CD14-positive monocyte (primary cell): ENCODE data around the gene ZFYVE21. TPM values are rescaled to one million over a fixed set of nuclear protein-coding genes. Genes with fewer than 3 reads are reported as not detected.
A peak's percentile ranks its signal among the peaks of the same experiment; 100 is the strongest.

Experiments used
- DNase-seq, 3 donors: peaks; one replicate each; pipeline ENCODE4 v3.0.0-alpha.2; 2011 to 2022
- H2AFZ ChIP-seq: 2 replicates; pipeline ENCODE4 v1.6.0; 2012; ENCODE audit warnings: mild to moderate bottlenecking, low read depth, low read length, inconsistent platforms; ENCODE audit not compliant: insufficient read depth, poor library complexity, severe bottlenecking
- H3K27ac ChIP-seq, 2 donors: 1 replicate in 1 of 2; 2 replicates in 1 of 2; pipeline ENCODE4 v1.5.1; 2012 to 2013; ENCODE audit warnings: low read length in 2 of 2, control low read depth in 1 of 2, inconsistent platforms in 1 of 2, low read depth in 1 of 2, mild to moderate bottlenecking in 1 of 2
- H3K27me3 ChIP-seq, 2 donors: one replicate each; pipeline versions ENCODE4 v1.6.0 to v1.6.1; 2011 to 2013; ENCODE audit warnings: low read length in 2 of 2; ENCODE audit not compliant: control insufficient read depth in 2 of 2, insufficient read depth in 2 of 2
- H3K36me3 ChIP-seq, 2 donors: replicated peaks in 1 of 2; 1 replicate in 1 of 2; 2 replicates in 1 of 2; pipeline versions ENCODE4 v1.5.1 to v1.6.1; 2012 to 2013; ENCODE audit warnings: low read length in 2 of 2, control low read depth in 1 of 2, inconsistent platforms in 1 of 2, mild to moderate bottlenecking in 1 of 2; ENCODE audit not compliant: insufficient read depth in 2 of 2, control insufficient read depth in 1 of 2
- H3K4me1 ChIP-seq, 2 donors: 1 replicate in 1 of 2; 2 replicates in 1 of 2; pipeline versions ENCODE4 v1.5.1 to v1.6.1; 2012 to 2013; ENCODE audit warnings: low read length in 2 of 2, control low read depth in 1 of 2, inconsistent platforms in 1 of 2, mild to moderate bottlenecking in 1 of 2, moderate library complexity in 1 of 2; ENCODE audit not compliant: insufficient read depth in 2 of 2, control insufficient read depth in 1 of 2
- H3K4me2 ChIP-seq: replicated peaks from 2 replicates; pipeline ENCODE3; 2012; ENCODE audit warnings: low read length, moderate library complexity, mild to moderate bottlenecking; ENCODE audit not compliant: poor library complexity, severe bottlenecking; ENCODE audit errors: extremely low read depth
- H3K4me3 ChIP-seq, 3 experiments: fragments of 200-600 bp in 1 of 3; sonication (generic) in 1 of 3; replicated peaks in 1 of 3; 1 replicate in 2 of 3; 2 replicates in 1 of 3; pipeline ENCODE4 v1.5.1; 2011 to 2013; ENCODE audit warnings: low read length in 3 of 3, mild to moderate bottlenecking in 3 of 3, control low read depth in 2 of 3, low read depth in 2 of 3, inconsistent platforms in 1 of 3, moderate library complexity in 1 of 3
- H3K79me2 ChIP-seq: 2 replicates; pipeline ENCODE4 v1.6.0; 2012; ENCODE audit warnings: mild to moderate bottlenecking, control low read depth, inconsistent platforms, low read length, moderate library complexity; ENCODE audit not compliant: insufficient read depth
- H3K9ac ChIP-seq: 2 replicates; pipeline ENCODE4 v1.6.0; 2017; ENCODE audit warnings: low read length, mild to moderate bottlenecking; ENCODE audit not compliant: insufficient read depth, poor library complexity, severe bottlenecking
- H3K9me3 ChIP-seq, 2 donors: replicated peaks in 1 of 2; 1 replicate in 1 of 2; 2 replicates in 1 of 2; pipeline versions ENCODE4 v1.5.1 to v1.6.1; 2012 to 2013; ENCODE audit warnings: low read length in 2 of 2, control low read depth in 1 of 2; ENCODE audit not compliant: control insufficient read depth in 1 of 2, insufficient read depth in 1 of 2
- H4K20me1 ChIP-seq: 2 replicates; pipeline ENCODE4 v1.6.0; 2012; ENCODE audit warnings: mild to moderate bottlenecking, low read length, control low read depth, moderate library complexity; ENCODE audit not compliant: insufficient read depth
- H3K27ac Mint-ChIP-seq, 7 donors: one replicate each; pipeline ENCODE4 v1.8.0; 2020; ENCODE audit warnings: mild to moderate bottlenecking in 7 of 7, mixed read lengths in 7 of 7, moderate library complexity in 6 of 7, inconsistent platforms in 2 of 7
- H3K27me3 Mint-ChIP-seq, 3 donors: one replicate each; pipeline ENCODE4 v1.8.0; 2021 to 2022; ENCODE audit warnings: low read depth in 3 of 3, mild to moderate bottlenecking in 3 of 3, mixed read lengths in 3 of 3, moderate library complexity in 3 of 3, inconsistent platforms in 1 of 3
- H3K36me3 Mint-ChIP-seq, 2 donors: one replicate each; pipeline ENCODE4 v1.8.0; 2020; ENCODE audit warnings: mixed read lengths in 2 of 2, inconsistent platforms in 1 of 2, mild to moderate bottlenecking in 1 of 2
- H3K4me1 Mint-ChIP-seq: one replicate; pipeline ENCODE4 v1.8.0; 2020; ENCODE audit warnings: mild to moderate bottlenecking, mixed read lengths
- H3K4me3 Mint-ChIP-seq, 2 donors: one replicate each; pipeline ENCODE4 v1.8.0; 2020; ENCODE audit warnings: mild to moderate bottlenecking in 2 of 2, mixed read lengths in 2 of 2, moderate library complexity in 1 of 2
- H3K9me3 Mint-ChIP-seq, 7 donors: one replicate each; pipeline ENCODE4 v1.8.0; 2020 to 2022; ENCODE audit warnings: mixed read lengths in 7 of 7, mild to moderate bottlenecking in 6 of 7, moderate library complexity in 6 of 7, inconsistent platforms in 2 of 7
- CTCF ChIP-seq: fragments of 200-600 bp; IDR thresholded peaks from one replicate; pipeline ENCODE4 v1.8.0; 2022; ENCODE audit warnings: antibody characterized with exemption, mild to moderate bottlenecking
- WGBS: methylation state at CpG from one replicate; pipeline ENCODE4 v1.1.5; 2013; ENCODE audit warnings: missing lambda C conversion rate; ENCODE audit not compliant: insufficient coverage; 5-methylcytosine and 5-hydroxymethylcytosine counted together
- intact Hi-C, 2 donors: fragments of 100-400 bp; cut with micrococcal nuclease; formaldehyde crosslinking; loops; one replicate each; pipeline versions ENCODE4 v1.15.0 to v1.15.1; 2023
- polyA plus RNA-seq, 3 donors: library from polyadenylated mRNA; depleted of rRNA in 1 of 3; unstranded in 2 of 3; stranded (reverse) in 1 of 3; fragments of 300-500 nt in 2 of 3; fragments of >200 nt in 1 of 3; fragmentation: Illumina TruSeq in 2 of 3; gene quantifications; 1 replicate in 2 of 3; 2 replicates in 1 of 3; pipeline ENCODE4 v1.2.3, GENCODE V29; 2012 to 2021

Gene ZFYVE21
- polyA plus RNA-seq, 3 donors = 22.1 to 36.5 (median 33.1) TPM

DNA sequence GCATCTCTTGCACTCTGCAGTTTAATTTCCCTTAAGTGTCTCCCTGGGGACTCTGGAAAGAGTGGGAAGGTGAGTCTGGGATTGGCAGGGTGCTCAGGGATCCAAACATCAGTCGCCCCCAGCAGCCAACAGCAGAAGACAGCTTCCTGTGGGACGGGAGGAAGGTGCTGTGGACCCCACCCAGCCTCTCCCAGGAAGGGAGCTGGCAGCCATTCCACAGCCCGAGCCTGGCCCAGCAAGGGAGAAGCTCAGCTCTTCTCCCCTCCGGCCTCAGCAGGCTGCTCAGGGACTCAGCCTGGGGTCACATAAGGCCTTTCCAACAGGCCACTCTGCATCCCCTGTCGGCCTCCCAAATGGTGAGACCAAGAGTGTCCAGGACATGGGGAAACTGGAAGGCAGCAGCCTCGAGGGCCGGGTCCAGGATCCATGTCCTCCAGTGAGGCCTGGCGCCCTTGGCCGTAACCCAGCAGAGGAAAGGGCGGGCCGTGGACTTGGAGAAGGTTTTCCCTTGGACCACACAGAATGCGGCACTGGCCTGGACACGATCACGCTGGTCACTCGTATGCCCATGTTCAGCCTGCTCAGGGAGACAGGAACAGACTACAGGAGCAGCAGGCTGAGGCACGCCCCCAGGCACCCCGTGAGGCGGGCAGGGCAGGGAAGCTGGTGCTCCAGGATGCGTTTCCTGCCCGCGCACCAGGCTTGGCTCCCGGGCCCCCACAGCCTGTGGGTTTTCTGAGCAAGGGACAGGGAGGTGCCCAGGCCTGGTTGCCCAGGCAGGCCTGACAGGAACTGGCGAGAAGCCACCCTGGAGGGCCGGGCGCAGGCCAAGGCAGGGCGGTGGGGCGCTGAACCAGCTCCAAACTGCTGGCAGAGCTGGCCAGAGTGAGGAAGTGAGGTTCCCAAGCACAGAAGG is 3.8 kb upstream of the ZFYVE21 start:
- DNase-seq = no peak
- WGBS = 90% methylated on average over 26 of the region's 27 CpGs
- H3K36me3 ChIP-seq = peaks cover 12 to 24% of the 10 kb centered on the region in 2 donors
- peaks cover 19% of the 10 kb centered on the region for H3K4me1 Mint-ChIP-seq
- intact Hi-C loops = no loop called here
- H3K27me3 Mint-ChIP-seq = peaks cover 0 to 2% (median 0%) of the 10 kb centered on the region in 3 donors
- H4K20me1 ChIP-seq = peaks cover 10% of the 10 kb centered on the region
- TF ChIP-seq CTCF = no peak
- H3K9me3 ChIP-seq = no peaks in the 10 kb centered on the region
- no peaks in the 10 kb centered on the region for H3K27me3 ChIP-seq
- peaks cover 14 to 23% of the 10 kb centered on the region in 2 donors for H3K4me1 ChIP-seq
- H3K4me3 Mint-ChIP-seq = no peak overlapping the region
- peaks cover 13 to 16% of the 10 kb centered on the region in 2 donors for H3K36me3 Mint-ChIP-seq
- H3K9ac ChIP-seq = no peak overlapping the region
- H3K4me3 ChIP-seq = no peak overlapping the region
- H3K4me2 ChIP-seq = no peak overlapping the region
- no peak overlapping the region for H3K27ac ChIP-seq
- no peak overlapping the region for H2AFZ ChIP-seq
- H3K79me2 ChIP-seq = peaks cover 23% of the 10 kb centered on the region
- H3K27ac Mint-ChIP-seq = peak overlapping the region in 1 of 7 donors; percentile 38
- H3K9me3 Mint-ChIP-seq = no peaks in the 10 kb centered on the region

DNA sequence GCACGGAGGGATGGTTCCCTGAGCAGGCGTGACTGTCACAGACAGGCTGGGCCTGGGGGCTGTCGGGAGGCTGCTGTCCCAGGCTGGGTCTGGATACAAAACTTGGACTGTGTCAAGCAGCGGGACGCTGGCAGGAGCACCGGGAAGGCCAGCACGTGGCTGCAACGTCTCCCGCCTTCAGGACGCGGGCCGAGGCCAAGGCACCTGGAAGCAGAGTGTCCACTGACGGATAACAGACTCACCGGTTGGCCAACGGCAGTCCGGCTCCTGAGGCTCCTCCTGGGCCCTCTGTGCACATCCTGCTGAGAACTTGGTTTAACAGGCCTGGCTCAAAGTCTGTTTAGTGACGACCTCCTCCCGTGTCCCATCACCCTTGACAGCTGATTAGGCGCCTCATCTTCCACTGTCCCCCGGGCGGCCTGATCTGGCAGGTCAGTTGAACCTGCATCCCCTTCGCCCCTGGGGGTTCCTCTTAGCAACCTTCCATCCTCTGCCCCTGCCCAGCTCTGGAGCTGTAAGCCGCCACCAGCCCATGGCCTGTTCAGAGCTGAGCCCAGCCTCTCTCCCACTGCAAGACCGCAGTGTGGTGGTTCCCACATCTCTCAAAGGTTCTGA is 2.9 kb upstream of the ZFYVE21 start:
- no peaks in the 10 kb centered on the region for H3K9me3 ChIP-seq
- H3K36me3 ChIP-seq = peaks cover 8 to 17% of the 10 kb centered on the region in 2 donors
- no peak overlapping the region for H3K27ac ChIP-seq
- peaks cover 20% of the 10 kb centered on the region for H4K20me1 ChIP-seq
- H3K4me3 ChIP-seq = no peak overlapping the region
- TF ChIP-seq CTCF = no peak
- no peak overlapping the region for H3K4me2 ChIP-seq
- DNase-seq = no peak
- Mint-ChIP-seq H3K9me3 (no peaks in the 10 kb centered on the region), H3K36me3 (peaks cover 18 to 20% of the 10 kb centered on the region in 2 donors), H3K27me3 (peaks cover 0 to 2% (median 0%) of the 10 kb centered on the region in 3 donors), H3K27ac (peak overlapping the region in 1 of 7 donors; percentile 15), H3K4me1 (peaks cover 29% of the 10 kb centered on the region), H3K4me3 (no peak overlapping the region)
- H3K4me1 ChIP-seq = peaks cover 16 to 26% of the 10 kb centered on the region in 2 donors
- H2AFZ ChIP-seq = no peak overlapping the region
- intact Hi-C loops = no loop called here
- no peak overlapping the region for H3K9ac ChIP-seq
- WGBS = 95% methylated on average over 24 of the region's 24 CpGs
- peaks cover 32% of the 10 kb centered on the region for H3K79me2 ChIP-seq
- no peaks in the 10 kb centered on the region for H3K27me3 ChIP-seq
